Liver (tissue), 3 donors: ENCODE data around the gene SCGB3A1.

Source experiments
- CTCF ChIP-seq: fragments of 150-350 bp; IDR thresholded peaks from 2 replicates; pipeline ENCODE4 v1.5.1; 2017; ENCODE audit warnings: improper control_type of control experiment, low read depth, low read length; ENCODE audit not compliant: missing input control
- MAX ChIP-seq: IDR thresholded peaks from 2 replicates; pipeline ENCODE4 v1.6.1; 2016; ENCODE audit warnings: antibody characterized with exemption
- TAF1 ChIP-seq: conservative IDR thresholded peaks from 2 replicates; pipeline ENCODE4 v1.6.1; 2016; ENCODE audit warnings: antibody characterized with exemption, mild to moderate bottlenecking
- YY1 ChIP-seq: IDR thresholded peaks from 2 replicates; pipeline ENCODE4 v1.6.1; 2016; ENCODE audit warnings: antibody characterized with exemption, mild to moderate bottlenecking
- TF ChIP-seq, protein P1 (sequence below): IDR thresholded peaks from 2 replicates; pipeline ENCODE4 v1.6.1; 2016; ENCODE audit warnings: antibody characterized with exemption
- TF ChIP-seq, protein P2 (sequence below): IDR thresholded peaks from 2 replicates; pipeline ENCODE4 v1.6.1; 2016; ENCODE audit warnings: antibody characterized with exemption
- donor health status: healthy.
- donor health status: healthy.

DNA sequence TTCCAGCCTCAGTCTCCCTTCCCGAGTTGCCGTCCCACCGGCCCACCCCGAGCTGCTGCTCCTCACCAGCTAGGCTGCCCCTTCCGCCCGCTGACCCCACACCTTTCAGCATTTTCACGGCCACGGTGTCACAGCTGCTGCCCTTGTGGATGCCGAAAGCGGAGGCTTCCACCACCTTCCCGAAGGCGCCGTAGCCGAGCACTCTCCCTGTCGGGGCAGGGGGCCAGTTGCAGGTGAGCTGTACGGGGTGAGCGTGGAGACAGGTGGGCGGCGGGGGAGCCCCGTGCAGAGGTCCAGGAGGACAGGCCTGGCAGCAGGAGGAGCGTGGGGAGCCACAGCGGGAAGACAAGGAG, 28.2 kb upstream of the SCGB3A1 start:
- no peak for TF ChIP-seq CTCF
- TF ChIP-seq, protein P1, sequence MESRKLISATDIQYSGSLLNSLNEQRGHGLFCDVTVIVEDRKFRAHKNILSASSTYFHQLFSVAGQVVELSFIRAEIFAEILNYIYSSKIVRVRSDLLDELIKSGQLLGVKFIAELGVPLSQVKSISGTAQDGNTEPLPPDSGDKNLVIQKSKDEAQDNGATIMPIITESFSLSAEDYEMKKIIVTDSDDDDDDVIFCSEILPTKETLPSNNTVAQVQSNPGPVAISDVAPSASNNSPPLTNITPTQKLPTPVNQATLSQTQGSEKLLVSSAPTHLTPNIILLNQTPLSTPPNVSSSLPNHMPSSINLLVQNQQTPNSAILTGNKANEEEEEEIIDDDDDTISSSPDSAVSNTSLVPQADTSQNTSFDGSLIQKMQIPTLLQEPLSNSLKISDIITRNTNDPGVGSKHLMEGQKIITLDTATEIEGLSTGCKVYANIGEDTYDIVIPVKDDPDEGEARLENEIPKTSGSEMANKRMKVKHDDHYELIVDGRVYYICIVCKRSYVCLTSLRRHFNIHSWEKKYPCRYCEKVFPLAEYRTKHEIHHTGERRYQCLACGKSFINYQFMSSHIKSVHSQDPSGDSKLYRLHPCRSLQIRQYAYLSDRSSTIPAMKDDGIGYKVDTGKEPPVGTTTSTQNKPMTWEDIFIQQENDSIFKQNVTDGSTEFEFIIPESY, result no peak
- no peak for TF ChIP-seq TAF1
- TF ChIP-seq, protein P2, sequence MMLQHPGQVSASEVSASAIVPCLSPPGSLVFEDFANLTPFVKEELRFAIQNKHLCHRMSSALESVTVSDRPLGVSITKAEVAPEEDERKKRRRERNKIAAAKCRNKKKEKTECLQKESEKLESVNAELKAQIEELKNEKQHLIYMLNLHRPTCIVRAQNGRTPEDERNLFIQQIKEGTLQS, result no peak
- no peak for TF ChIP-seq YY1
- no peak for TF ChIP-seq MAX
